Measurements from ENCODE around the gene HBG1. TPM values are rescaled to one million over a fixed set of nuclear protein-coding genes. Genes with fewer than 3 reads are reported as not detected.

Gene HBG1
- total RNA-seq, 2 donors from 2014 or later = not detected

DNA sequence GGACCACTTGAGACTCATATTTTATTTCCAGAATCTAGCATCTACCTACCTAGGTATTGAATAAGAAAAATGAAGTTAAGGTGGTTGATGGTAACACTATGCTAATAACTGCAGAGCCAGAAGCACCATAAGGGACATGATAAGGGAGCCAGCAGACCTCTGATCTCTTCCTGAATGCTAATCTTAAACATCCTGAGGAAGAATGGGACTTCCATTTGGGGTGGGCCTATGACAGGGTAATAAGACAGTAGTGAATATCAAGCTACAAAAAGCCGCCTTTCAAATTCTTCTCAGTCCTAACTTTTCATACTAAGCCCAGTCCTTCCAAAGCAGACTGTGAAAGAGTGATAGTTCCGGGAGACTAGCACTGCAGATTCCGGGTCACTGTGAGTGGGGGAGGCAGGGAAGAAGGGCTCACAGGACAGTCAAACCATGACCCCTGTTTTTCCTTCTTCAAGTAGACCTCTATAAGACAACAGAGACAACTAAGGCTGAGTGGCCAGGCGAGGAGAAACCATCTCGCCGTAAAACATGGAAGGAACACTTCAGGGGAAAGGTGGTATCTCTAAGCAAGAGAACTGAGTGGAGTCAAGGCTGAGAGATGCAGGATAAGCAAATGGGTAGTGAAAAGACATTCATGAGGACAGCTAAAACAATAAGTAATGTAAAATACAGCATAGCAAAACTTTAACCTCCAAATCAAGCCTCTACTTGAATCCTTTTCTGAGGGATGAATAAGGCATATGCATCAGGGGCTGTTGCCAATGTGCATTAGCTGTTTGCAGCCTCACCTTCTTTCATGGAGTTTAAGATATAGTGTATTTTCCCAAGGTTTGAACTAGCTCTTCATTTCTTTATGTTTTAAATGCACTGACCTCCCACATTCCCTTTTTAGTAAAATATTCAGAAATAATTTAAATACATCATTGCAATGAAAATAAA is 24.8 kb downstream of the HBG1 start:
- Mint-ChIP-seq H3K27ac (no peak overlapping the region), H3K4me3 (no peak overlapping the region), H3K36me3 (ENCODE audit: low read depth) (no peaks in the 10 kb centered on the region), H3K27me3 (peaks cover 5% of the 10 kb centered on the region), H3K4me1 (no peaks in the 10 kb centered on the region)
- ATAC-seq = no peak
- no peak for DNase-seq
- no peaks in the 10 kb centered on the region for H3K9me3 ChIP-seq (ENCODE audit: control insufficient read depth, low read length, poor library complexity, severe bottlenecking)

DNA sequence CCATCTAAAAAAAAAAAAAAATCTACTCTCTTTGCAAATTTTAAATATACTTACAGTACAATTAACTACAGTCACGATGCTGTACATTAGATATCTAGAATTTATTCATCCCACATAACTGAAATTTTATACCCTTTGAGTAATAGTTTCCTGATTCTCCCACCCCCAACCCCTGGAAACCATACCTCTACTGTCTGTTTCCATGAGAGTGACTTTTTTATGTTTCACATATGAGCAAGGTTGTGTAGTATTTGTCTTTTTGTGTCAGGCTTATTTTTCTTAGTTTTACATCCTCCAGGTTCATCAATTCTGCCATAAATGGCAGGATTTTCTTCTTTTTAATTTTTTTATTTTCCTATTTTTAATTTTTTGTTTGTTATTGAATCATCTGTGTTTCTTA is 26.0 kb downstream of the HBG1 start:
- H3K4me1 Mint-ChIP-seq = no peaks in the 10 kb centered on the region
- ATAC-seq (no peak), DNase-seq (no peak)

DNA sequence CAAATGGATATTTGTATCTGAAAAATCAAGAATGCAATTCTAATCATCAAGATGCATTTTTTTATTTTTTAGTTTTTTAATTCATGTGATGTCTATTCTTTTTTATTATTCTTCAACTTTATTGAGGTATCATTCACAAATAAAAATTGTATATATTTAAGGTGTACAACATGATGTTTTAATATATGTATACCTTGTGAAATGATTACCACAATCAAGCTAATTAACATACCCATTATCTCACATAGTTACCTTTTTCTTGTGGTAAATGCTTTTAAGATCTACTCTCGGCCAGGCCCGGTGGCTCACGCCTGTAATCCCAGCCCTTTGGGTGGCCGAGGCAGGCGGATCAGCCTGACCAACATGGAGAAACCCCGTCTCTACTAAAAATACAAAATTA is 26.5 kb downstream of the HBG1 start:
- no peaks in the 10 kb centered on the region for H3K36me3 Mint-ChIP-seq (ENCODE audit: low read depth)
- H3K27ac Mint-ChIP-seq = no peak overlapping the region
- H3K9me3 ChIP-seq (ENCODE audit: control insufficient read depth, low read length, poor library complexity, severe bottlenecking) = no peaks in the 10 kb centered on the region
- ATAC-seq = no peak
- H3K27me3 Mint-ChIP-seq = peaks cover 4% of the 10 kb centered on the region
- no peaks in the 10 kb centered on the region for H3K4me1 Mint-ChIP-seq
- DNase-seq = no peak
- H3K4me3 Mint-ChIP-seq = no peak overlapping the region

More for the DNA sequence above, 26.0 kb downstream of the HBG1 start:
- H3K4me3 Mint-ChIP-seq = no peak overlapping the region
- peaks cover 5% of the 10 kb centered on the region for H3K27me3 Mint-ChIP-seq
- H3K36me3 Mint-ChIP-seq (ENCODE audit: low read depth) = no peaks in the 10 kb centered on the region
- H3K9me3 ChIP-seq (ENCODE audit: control insufficient read depth, low read length, poor library complexity, severe bottlenecking) = no peaks in the 10 kb centered on the region
- H3K27ac Mint-ChIP-seq = no peak overlapping the region

DNA sequence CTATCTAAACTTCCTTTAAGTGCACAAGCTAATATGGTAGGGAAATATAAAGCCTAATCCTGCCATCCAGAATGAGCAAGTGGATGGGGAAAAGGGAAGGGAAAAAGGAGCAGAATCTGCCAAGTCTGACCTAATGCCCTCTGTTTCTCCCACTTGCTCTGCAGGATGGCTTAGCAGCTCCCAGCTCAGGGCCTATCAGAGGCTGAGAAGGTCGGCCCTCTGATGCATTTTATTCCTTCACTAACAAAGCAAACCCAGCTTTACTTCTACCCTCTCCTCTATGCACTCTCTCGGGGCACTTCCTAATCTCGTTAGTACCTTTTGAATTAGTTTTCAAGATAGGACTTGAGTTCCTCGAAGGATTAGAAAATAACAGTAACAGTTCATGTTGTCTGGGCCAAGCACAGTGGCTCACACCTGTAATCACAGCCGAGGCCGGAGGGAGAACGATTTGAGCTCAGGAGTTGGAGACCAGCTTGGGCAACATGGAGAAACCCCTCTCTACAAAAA is 39.2 kb downstream of the HBG1 start:
- no peaks in the 10 kb centered on the region for H3K9me3 ChIP-seq (ENCODE audit: control insufficient read depth, low read length, poor library complexity, severe bottlenecking)
- H3K4me3 Mint-ChIP-seq = no peak overlapping the region
- no peaks in the 10 kb centered on the region for H3K27me3 Mint-ChIP-seq
- DNase-seq (no peak), ATAC-seq (no peak)
- no peaks in the 10 kb centered on the region for H3K4me1 Mint-ChIP-seq
- no peaks in the 10 kb centered on the region for H3K36me3 Mint-ChIP-seq (ENCODE audit: low read depth)
- no peak overlapping the region for H3K27ac Mint-ChIP-seq

DNA sequence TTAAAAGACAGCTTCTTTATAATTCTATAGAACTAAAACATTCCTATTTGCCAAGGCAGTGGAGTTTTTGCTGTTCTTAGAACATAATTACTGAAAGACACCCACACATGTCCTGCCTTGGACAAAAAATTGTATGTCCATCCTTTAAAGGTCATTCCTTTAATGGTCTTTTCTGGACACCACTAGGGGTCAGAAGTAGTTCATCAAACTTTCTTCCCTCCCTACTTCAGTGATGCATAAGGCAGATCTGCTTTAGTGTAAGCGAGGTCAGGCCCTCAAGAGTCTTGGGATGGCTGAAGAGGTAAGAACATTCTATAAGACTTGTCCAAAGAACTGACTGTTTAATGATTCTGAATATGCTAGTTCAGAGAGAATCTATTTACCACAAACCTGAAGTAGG is 44.9 kb downstream of the HBG1 start:
- H3K4me3 Mint-ChIP-seq = no peak overlapping the region
- H3K36me3 Mint-ChIP-seq (ENCODE audit: low read depth) = peaks cover 2% of the 10 kb centered on the region
- no peak overlapping the region for H3K27ac Mint-ChIP-seq
- DNase-seq (no peak), ATAC-seq (no peak)
- no peaks in the 10 kb centered on the region for H3K4me1 Mint-ChIP-seq
- H3K27me3 Mint-ChIP-seq = peaks cover 14% of the 10 kb centered on the region
- no peaks in the 10 kb centered on the region for H3K9me3 ChIP-seq (ENCODE audit: control insufficient read depth, low read length, poor library complexity, severe bottlenecking)

DNA sequence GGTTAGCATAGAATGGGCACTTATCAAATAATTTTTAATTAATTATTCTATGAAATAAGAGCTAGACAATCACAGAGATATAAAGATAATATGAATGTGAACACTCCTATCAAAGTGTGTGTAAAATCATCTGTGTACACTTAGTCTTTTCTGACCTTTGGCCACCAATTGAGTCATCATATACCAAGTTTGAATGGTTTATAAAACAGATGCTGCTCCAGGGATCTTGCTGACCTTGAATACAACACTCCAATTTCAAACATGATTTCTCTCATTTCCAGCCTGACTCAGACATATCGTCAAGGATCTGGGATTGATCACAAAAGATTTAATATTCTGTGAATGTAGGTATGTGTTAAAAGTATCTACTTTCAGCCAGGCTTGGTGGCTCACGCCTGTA is 46.3 kb downstream of the HBG1 start:
- no peaks in the 10 kb centered on the region for H3K9me3 ChIP-seq (ENCODE audit: control insufficient read depth, low read length, poor library complexity, severe bottlenecking)
- Mint-ChIP-seq H3K27me3 (peaks cover 17% of the 10 kb centered on the region), H3K27ac (no peak overlapping the region), H3K4me3 (no peak overlapping the region), H3K36me3 (ENCODE audit: low read depth) (peaks cover 2% of the 10 kb centered on the region), H3K4me1 (no peaks in the 10 kb centered on the region)
- ATAC-seq = no peak
- DNase-seq = no peak

DNA sequence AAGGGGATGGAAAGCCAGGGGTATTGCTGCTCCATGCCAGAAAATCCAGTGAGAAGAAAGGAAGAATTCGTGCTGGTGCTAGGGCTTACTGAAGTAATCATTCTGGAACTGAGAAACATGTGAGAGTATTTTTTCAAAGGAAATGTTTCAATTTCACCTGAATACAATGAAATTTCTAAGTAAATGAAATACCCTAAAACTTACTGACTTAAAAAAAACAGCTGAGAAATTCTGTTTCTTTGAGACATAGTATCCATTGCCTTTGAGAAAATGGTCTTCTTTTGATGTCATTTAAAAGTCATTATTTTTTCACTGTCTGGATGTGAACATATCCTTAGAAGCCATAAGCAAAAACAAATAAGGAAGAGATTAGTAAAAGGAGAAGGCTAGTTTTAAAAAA is 49.1 kb downstream of the HBG1 start, which contains the start of gene OR51V1:
Gene OR51V1, minus strand, starts transcription at position 101 of the 400 bp plus-strand sequence. Its CDS starts 0 bp downstream, at position 101.
- peaks cover 2% of the 10 kb centered on the region for H3K36me3 Mint-ChIP-seq (ENCODE audit: low read depth)
- no peak within 1 kb of the TSS for H3K27ac Mint-ChIP-seq
- ATAC-seq (no peak), DNase-seq (no peak)
- no peak within 1 kb of the TSS for H3K4me3 Mint-ChIP-seq
- no peaks in the 10 kb centered on the region for H3K4me1 Mint-ChIP-seq
- H3K9me3 ChIP-seq (ENCODE audit: control insufficient read depth, low read length, poor library complexity, severe bottlenecking) = no peaks in the 10 kb centered on the region
- peaks cover 17% of the 10 kb centered on the region for H3K27me3 Mint-ChIP-seq

DNA sequence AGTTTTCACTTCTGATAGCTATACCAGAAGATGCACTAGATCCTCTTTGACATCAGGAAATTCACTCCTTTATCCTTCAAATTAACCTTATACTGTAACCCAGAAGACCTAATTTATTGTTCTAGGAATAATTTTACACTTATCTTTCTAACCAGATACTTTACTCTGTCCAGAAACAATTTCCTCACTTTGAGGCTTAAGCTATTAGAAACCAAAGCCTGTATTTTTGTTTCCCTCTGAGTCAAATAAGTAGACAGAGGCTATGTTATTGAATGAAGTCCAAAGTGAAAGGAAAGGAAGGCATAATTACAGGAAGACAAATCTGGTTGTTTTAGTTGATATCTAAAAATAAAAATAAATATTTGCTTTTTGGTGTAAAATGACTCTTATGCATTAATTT is 51.4 kb downstream of the HBG1 start:
- Mint-ChIP-seq H3K27me3 (peaks cover 12% of the 10 kb centered on the region), H3K36me3 (ENCODE audit: low read depth) (peaks cover 2% of the 10 kb centered on the region), H3K4me3 (no peak overlapping the region), H3K4me1 (no peaks in the 10 kb centered on the region), H3K27ac (no peak overlapping the region)
- ATAC-seq (no peak), DNase-seq (no peak)
- no peaks in the 10 kb centered on the region for H3K9me3 ChIP-seq (ENCODE audit: control insufficient read depth, low read length, poor library complexity, severe bottlenecking)

Other genes starting within 250 kb of the HBG1 start
- not detected for gene OR52J3, start 203.3 kb downstream of the HBG1 start, total RNA-seq
- not detected for gene OR52E2, start 190.2 kb downstream of the HBG1 start, total RNA-seq
- gene OR52E1, start 180.3 kb downstream of the HBG1 start, total RNA-seq = not detected
- not detected for gene OR52A5, start 111.5 kb downstream of the HBG1 start, total RNA-seq
- gene OR52A1, start 95.1 kb downstream of the HBG1 start, total RNA-seq = not detected
- not detected for gene OR51V1, start 49.2 kb downstream of the HBG1 start, total RNA-seq
- 1 to 10 TPM in 1 of 2 donors, not detected in 1; 1.3 TPM for gene HBB, start 22.8 kb downstream of the HBG1 start, total RNA-seq
- gene HBD, start 15.4 kb downstream of the HBG1 start, total RNA-seq = 1 to 10 TPM in 1 of 2 donors, not detected in 1; 1.0 TPM
- gene HBG2, start 4.9 kb upstream of the HBG1 start, total RNA-seq = 1 to 10 TPM in 1 of 2 donors, not detected in 1; 1.7 TPM
- gene HBE1, start 20.1 kb upstream of the HBG1 start, total RNA-seq = not detected
- not detected for gene OR51B4, start 52.1 kb upstream of the HBG1 start, total RNA-seq
- not detected for gene OR51B2, start 74.4 kb upstream of the HBG1 start, total RNA-seq
- gene OR51B5, start 93.7 kb upstream of the HBG1 start, total RNA-seq = under 1 TPM in 1 of 2 donors, not detected in 1; 0.40 TPM
- not detected for gene OR51B6, start 101.7 kb upstream of the HBG1 start, total RNA-seq
- gene OR51M1, start 134.0 kb upstream of the HBG1 start, total RNA-seq = not detected
- gene OR51Q1, start 172.3 kb upstream of the HBG1 start, total RNA-seq = not detected
- gene OR51I1, start 191.7 kb upstream of the HBG1 start, total RNA-seq = not detected
- gene OR51I2, start 199.5 kb upstream of the HBG1 start, total RNA-seq = not detected
- gene OR52D1, start 238.8 kb upstream of the HBG1 start, total RNA-seq = not detected

All from T-helper 17 cell (primary cell).